Effector CD4-positive, alpha-beta T cell (primary cell): ENCODE data around the gene EPS8L2.
A peak's percentile ranks its signal among the peaks of the same experiment; 100 is the strongest.
"Not testable (repeated sequence)": the region's sequence is repeated elsewhere in the genome, so short reads cannot be mapped to it uniquely, and the experiment has no call there.

Source experiments
- DNase-seq: peaks from one replicate; pipeline ENCODE4 v3.0.0-alpha.2; 2020

EPS8L2 gene

GRCh38 chr11:690244-690643 lies 15.8 kb upstream of the EPS8L2 start:
- DNase-seq: not testable (repeated sequence)

GRCh38 chr11:690738-691633 lies 15.0 kb upstream of the EPS8L2 start:
- no peak for DNase-seq

- no peak for DNase-seq
These were observed 14.1 kb upstream of the EPS8L2 start for GRCh38 chr11:691710-692590.

- DNase-seq: peak; percentile 47
These were observed 13.1 kb upstream of the EPS8L2 start for GRCh38 chr11:692824-693414.

GRCh38 chr11:693415-693831 lies 12.6 kb upstream of the EPS8L2 start:
- no peak for DNase-seq

- DNase-seq: no peak
These were observed 12.0 kb upstream of the EPS8L2 start for GRCh38 chr11:693887-694562.

- peak; percentile 99 for DNase-seq
These were observed 11.3 kb upstream of the EPS8L2 start, which contains the start of gene DEAF1 for GRCh38 chr11:694563-695287. DEAF1 (minus strand) TSS chr11:695222; CDS start chr11:695047, 175 bp downstream.

GRCh38 chr11:695288-695537 lies 10.8 kb upstream of the EPS8L2 start:
- no peak for DNase-seq

GRCh38 chr11:695538-696248 lies 10.3 kb upstream of the EPS8L2 start, which contains the start of gene TMEM80:
TMEM80 (plus strand) TSS chr11:695816; CDS start chr11:695828, 12 bp downstream.
- peak; percentile 95 for DNase-seq

GRCh38 chr11:696955-697491 lies 9.0 kb upstream of the EPS8L2 start:
- no peak for DNase-seq

GRCh38 chr11:697811-698311 lies 8.2 kb upstream of the EPS8L2 start:
- DNase-seq: no peak

GRCh38 chr11:698493-699115 lies 7.4 kb upstream of the EPS8L2 start:
- DNase-seq: no peak

- no peak for DNase-seq
These were observed 6.9 kb upstream of the EPS8L2 start for GRCh38 chr11:699116-699508.

GRCh38 chr11:699753-700152 lies 6.3 kb upstream of the EPS8L2 start:
- DNase-seq: no peak

GRCh38 chr11:701741-702461 lies 4.1 kb upstream of the EPS8L2 start:
- DNase-seq: no peak

GRCh38 chr11:702462-703461 lies 3.3 kb upstream of the EPS8L2 start:
- DNase-seq: no peak

GRCh38 chr11:703506-703905 lies 2.5 kb upstream of the EPS8L2 start:
- DNase-seq: no peak

- no peak for DNase-seq
These were observed 1.8 kb upstream of the EPS8L2 start for GRCh38 chr11:704228-704674.
